ENCODE data around the gene DPH1.

The DPH1 gene

DNA sequence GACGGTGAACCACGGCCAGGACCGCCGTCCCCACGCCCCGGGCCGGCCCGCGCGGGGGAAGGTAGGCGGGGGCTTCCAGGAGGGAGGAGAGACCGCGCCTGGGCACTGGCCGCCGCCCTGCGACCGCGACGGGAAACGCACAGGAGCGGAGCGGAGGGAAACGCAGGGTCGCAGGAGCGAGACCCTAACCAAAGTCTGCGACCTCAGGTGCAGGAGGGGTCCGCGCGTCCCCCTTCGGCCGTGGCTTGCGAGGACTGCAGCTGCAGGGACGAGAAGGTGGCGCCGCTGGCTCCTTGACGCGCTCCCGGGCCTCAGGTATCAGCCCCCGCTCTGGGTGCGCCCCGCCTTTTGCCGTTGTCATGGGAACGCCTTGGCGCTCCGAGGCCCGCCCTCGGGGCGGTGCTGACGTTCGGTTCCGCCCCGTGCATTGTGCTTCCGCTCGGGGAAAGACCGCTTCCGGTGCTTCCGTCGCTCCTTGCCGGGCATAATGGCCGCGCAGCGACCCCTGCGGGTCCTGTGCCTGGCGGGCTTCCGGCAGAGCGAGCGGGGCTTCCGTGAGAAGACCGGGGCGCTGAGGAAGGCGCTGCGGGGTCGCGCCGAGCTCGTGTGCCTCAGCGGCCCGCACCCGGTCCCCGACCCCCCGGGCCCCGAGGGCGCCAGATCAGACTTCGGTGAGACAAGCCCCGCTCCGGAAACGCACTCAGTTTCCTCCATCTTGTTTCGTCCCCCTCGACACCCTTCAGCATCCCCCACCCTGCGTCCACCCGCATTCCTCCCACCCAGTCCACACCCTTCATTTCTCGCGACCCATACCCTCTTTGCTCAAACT, 11.8 kb downstream of the DPH1 start, which contains the start of gene OVCA2 (continued):
- TF ChIP-seq, protein P1, sequence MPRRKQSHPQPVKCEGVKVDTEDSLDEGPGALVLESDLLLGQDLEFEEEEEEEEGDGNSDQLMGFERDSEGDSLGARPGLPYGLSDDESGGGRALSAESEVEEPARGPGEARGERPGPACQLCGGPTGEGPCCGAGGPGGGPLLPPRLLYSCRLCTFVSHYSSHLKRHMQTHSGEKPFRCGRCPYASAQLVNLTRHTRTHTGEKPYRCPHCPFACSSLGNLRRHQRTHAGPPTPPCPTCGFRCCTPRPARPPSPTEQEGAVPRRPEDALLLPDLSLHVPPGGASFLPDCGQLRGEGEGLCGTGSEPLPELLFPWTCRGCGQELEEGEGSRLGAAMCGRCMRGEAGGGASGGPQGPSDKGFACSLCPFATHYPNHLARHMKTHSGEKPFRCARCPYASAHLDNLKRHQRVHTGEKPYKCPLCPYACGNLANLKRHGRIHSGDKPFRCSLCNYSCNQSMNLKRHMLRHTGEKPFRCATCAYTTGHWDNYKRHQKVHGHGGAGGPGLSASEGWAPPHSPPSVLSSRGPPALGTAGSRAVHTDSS (tag by site-specific recombination; IDR thresholded peaks at IDR 0.05), result 0 out of 2 replicates have a peak, but pooled peaks have one; percentile 24
- TF ChIP-seq ZNF626 (tag by site-specific recombination; IDR thresholded peaks at IDR 0.05), result no peak
- TF ChIP-seq ZNF571 (tag by site-specific recombination; IDR thresholded peaks at IDR 0.05), result no peak
- peak; percentile 57; the same call in 1 of the 2 replicates for TF ChIP-seq KLF7 (tag by site-specific recombination; IDR thresholded peaks at IDR 0.05; ENCODE audit: borderline replicate concordance)
- TF ChIP-seq KLF1 (tag by site-specific recombination; IDR thresholded peaks at IDR 0.05), result peak; percentile 84
- TF ChIP-seq, protein P2, sequence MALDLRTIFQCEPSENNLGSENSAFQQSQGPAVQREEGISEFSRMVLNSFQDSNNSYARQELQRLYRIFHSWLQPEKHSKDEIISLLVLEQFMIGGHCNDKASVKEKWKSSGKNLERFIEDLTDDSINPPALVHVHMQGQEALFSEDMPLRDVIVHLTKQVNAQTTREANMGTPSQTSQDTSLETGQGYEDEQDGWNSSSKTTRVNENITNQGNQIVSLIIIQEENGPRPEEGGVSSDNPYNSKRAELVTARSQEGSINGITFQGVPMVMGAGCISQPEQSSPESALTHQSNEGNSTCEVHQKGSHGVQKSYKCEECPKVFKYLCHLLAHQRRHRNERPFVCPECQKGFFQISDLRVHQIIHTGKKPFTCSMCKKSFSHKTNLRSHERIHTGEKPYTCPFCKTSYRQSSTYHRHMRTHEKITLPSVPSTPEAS (tag by site-specific recombination; IDR thresholded peaks at IDR 0.05), result no peak
- peak; percentile 94 for TF ChIP-seq ZNF341 (tag by site-specific recombination; IDR thresholded peaks at IDR 0.05; ENCODE audit: low read depth)
- TF ChIP-seq, protein P3, sequence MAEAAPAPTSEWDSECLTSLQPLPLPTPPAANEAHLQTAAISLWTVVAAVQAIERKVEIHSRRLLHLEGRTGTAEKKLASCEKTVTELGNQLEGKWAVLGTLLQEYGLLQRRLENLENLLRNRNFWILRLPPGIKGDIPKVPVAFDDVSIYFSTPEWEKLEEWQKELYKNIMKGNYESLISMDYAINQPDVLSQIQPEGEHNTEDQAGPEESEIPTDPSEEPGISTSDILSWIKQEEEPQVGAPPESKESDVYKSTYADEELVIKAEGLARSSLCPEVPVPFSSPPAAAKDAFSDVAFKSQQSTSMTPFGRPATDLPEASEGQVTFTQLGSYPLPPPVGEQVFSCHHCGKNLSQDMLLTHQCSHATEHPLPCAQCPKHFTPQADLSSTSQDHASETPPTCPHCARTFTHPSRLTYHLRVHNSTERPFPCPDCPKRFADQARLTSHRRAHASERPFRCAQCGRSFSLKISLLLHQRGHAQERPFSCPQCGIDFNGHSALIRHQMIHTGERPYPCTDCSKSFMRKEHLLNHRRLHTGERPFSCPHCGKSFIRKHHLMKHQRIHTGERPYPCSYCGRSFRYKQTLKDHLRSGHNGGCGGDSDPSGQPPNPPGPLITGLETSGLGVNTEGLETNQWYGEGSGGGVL (tag by site-specific recombination; IDR thresholded peaks at IDR 0.05), result peak; percentile 60
- peak; percentile 98 for TF ChIP-seq YY1 (tag by site-specific recombination; IDR thresholded peaks at IDR 0.05)
- peak; percentile 96 for TF ChIP-seq YY2 (tag by site-specific recombination; IDR thresholded peaks at IDR 0.05)
- TF ChIP-seq ZNF366 (tag by site-specific recombination; conservative IDR thresholded peaks at IDR 0.05), result no peak
- peak; percentile 80 for TF ChIP-seq ZNF629 (tag by site-specific recombination; IDR thresholded peaks at IDR 0.05)
- TF ChIP-seq ZNF350 (tag by site-specific recombination; IDR thresholded peaks at IDR 0.05), result no peak
- TF ChIP-seq, protein P4, sequence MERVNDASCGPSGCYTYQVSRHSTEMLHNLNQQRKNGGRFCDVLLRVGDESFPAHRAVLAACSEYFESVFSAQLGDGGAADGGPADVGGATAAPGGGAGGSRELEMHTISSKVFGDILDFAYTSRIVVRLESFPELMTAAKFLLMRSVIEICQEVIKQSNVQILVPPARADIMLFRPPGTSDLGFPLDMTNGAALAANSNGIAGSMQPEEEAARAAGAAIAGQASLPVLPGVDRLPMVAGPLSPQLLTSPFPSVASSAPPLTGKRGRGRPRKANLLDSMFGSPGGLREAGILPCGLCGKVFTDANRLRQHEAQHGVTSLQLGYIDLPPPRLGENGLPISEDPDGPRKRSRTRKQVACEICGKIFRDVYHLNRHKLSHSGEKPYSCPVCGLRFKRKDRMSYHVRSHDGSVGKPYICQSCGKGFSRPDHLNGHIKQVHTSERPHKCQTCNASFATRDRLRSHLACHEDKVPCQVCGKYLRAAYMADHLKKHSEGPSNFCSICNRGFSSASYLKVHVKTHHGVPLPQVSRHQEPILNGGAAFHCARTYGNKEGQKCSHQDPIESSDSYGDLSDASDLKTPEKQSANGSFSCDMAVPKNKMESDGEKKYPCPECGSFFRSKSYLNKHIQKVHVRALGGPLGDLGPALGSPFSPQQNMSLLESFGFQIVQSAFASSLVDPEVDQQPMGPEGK (tag by site-specific recombination; IDR thresholded peaks at IDR 0.05), result peak; percentile 95; the same call in 1 of the 2 replicates
- TF ChIP-seq, protein P5, sequence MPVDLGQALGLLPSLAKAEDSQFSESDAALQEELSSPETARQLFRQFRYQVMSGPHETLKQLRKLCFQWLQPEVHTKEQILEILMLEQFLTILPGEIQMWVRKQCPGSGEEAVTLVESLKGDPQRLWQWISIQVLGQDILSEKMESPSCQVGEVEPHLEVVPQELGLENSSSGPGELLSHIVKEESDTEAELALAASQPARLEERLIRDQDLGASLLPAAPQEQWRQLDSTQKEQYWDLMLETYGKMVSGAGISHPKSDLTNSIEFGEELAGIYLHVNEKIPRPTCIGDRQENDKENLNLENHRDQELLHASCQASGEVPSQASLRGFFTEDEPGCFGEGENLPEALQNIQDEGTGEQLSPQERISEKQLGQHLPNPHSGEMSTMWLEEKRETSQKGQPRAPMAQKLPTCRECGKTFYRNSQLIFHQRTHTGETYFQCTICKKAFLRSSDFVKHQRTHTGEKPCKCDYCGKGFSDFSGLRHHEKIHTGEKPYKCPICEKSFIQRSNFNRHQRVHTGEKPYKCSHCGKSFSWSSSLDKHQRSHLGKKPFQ (tag by site-specific recombination; IDR thresholded peaks at IDR 0.05), result no peak
- 0 out of 2 replicates have a peak, but pooled peaks have one; percentile 37 for TF ChIP-seq KLF10 (tag by site-specific recombination; IDR thresholded peaks at IDR 0.05)
- TF ChIP-seq ZNF658 (tag by site-specific recombination; IDR thresholded peaks at IDR 0.05), result no peak
- TF ChIP-seq, protein P6, sequence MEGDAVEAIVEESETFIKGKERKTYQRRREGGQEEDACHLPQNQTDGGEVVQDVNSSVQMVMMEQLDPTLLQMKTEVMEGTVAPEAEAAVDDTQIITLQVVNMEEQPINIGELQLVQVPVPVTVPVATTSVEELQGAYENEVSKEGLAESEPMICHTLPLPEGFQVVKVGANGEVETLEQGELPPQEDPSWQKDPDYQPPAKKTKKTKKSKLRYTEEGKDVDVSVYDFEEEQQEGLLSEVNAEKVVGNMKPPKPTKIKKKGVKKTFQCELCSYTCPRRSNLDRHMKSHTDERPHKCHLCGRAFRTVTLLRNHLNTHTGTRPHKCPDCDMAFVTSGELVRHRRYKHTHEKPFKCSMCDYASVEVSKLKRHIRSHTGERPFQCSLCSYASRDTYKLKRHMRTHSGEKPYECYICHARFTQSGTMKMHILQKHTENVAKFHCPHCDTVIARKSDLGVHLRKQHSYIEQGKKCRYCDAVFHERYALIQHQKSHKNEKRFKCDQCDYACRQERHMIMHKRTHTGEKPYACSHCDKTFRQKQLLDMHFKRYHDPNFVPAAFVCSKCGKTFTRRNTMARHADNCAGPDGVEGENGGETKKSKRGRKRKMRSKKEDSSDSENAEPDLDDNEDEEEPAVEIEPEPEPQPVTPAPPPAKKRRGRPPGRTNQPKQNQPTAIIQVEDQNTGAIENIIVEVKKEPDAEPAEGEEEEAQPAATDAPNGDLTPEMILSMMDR (tag by site-specific recombination; IDR thresholded peaks at IDR 0.05), result peak; percentile 88
- peak; percentile 84 for TF ChIP-seq ZNF610 (tag by site-specific recombination; IDR thresholded peaks at IDR 0.05; ENCODE audit: borderline replicate concordance)
- peak; percentile 80; the same call in 1 of the 2 replicates for TF ChIP-seq ZNF660 (tag by site-specific recombination; IDR thresholded peaks at IDR 0.05)
- peak; percentile 95 for TF ChIP-seq ZBTB7A (tag by site-specific recombination; IDR thresholded peaks at IDR 0.05; ENCODE audit: low read depth)
- TF ChIP-seq, protein P7, sequence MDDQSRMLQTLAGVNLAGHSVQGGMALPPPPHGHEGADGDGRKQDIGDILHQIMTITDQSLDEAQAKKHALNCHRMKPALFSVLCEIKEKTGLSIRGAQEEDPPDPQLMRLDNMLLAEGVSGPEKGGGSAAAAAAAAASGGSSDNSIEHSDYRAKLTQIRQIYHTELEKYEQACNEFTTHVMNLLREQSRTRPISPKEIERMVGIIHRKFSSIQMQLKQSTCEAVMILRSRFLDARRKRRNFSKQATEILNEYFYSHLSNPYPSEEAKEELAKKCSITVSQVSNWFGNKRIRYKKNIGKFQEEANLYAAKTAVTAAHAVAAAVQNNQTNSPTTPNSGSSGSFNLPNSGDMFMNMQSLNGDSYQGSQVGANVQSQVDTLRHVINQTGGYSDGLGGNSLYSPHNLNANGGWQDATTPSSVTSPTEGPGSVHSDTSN (CRISPR knock-in tag; IDR thresholded peaks at IDR 0.05), result peak; percentile 58; the same call in 1 of the 2 replicates
- TF ChIP-seq, protein P8, sequence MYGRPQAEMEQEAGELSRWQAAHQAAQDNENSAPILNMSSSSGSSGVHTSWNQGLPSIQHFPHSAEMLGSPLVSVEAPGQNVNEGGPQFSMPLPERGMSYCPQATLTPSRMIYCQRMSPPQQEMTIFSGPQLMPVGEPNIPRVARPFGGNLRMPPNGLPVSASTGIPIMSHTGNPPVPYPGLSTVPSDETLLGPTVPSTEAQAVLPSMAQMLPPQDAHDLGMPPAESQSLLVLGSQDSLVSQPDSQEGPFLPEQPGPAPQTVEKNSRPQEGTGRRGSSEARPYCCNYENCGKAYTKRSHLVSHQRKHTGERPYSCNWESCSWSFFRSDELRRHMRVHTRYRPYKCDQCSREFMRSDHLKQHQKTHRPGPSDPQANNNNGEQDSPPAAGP (tag by site-specific recombination; IDR thresholded peaks at IDR 0.05), result peak; percentile 90
- TF ChIP-seq ZNF600 (tag by site-specific recombination; IDR thresholded peaks at IDR 0.05), result peak; percentile 31; the same call in 1 of the 2 replicates
- peak; percentile 55; the same call in 1 of the 2 replicates for TF ChIP-seq ZBTB8A (tag by site-specific recombination; IDR thresholded peaks at IDR 0.05)

All from HEK293 (cell line).